Islet of Langerhans (tissue), 1 donor: ENCODE results near the gene PABPN1L.

Experiments used
- FAIRE-seq: peaks from one replicate; lab custom pipeline; 2011; peaks lifted over from hg19 to GRCh38; lab: Jason Lieb, UNC

Gene PABPN1L

DNA sequence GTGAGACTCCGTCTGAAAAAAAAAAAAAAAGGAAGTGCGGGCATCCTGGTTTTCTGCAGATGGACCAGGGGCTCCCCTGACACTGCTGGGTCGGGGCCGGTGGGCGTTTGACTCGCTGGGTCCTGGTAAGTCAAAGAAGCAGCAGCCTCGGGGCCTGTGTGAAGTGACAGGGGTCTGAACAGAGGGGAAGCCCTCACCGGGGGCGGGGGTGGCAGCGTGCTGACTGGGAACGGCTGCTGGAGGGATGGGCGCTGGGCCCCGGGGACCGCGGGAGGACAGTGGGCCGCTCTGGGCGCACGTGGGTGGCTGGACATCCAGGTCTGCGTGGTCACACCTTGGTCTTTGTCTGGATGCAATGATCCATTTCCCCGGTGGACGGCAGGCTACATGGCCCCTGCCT is 17.9 kb downstream of the PABPN1L start:
- no peak for FAIRE-seq

DNA sequence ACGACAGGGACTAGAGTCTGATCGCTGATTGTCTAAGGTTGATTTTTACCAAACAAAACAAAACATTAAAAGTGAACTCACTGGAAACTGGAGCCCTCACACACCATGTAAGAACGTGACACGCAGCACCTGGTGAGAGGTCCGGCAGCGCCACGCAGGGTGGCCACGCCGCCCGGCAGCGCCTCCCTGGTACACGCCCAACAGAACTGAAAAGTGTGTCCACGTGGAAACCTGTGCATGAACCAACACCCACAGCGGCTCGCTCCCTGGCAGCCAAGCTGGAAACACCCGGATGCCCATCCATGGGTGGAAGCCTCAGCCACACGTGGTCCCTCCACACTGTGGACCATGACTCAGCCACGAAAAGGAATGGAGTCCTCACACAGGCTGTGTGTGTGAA is 18.8 kb downstream of the PABPN1L start:
- no peak for FAIRE-seq

DNA sequence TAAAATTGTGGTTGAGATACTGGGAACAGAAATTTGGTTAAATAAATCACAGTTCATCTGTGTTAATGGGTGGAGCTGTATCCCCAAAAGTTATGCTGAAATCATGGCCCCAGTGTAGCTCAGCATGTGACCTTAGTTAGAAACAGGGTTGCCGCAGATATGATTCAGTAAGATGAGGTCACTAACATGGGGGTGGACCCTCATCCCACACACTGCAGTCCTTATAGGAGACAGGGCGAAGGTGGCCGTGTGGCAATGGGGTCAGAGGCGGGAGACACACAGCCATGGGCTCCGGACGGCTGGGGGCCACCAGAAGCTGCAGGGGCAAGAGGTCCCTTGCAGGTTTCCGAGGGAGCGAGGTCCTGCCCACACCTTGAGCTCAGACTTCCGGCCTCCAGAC is 20.4 kb downstream of the PABPN1L start:
- no peak for FAIRE-seq

DNA sequence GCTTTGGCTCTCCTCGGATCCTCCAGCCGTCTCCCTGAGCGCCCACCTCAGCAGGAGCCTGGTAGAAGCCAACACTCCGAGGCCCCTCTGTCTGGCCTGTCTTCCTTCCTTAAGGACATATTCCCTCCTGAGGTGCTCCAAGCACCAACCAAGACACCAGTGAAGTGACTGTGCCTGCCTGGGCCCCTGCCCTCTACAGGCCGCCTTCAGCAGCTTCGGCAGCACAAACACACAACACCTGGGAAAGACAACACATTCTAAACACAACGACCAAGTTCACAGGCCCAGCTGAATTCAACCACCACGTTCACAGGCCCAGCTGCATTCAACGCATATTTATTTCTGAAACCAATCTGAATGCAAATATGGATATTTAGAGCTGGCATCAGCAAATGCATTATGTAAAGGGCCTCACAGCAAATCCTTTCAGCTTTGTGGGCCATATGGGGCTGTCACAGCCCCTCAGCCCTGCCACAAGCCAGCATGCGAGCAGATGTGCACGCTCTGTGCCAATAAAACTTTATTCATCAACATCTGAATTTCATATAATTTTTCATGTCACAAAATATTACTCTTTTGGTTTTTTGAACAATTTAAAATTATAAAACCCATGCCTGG is 21.9 kb downstream of the PABPN1L start:
- no peak for FAIRE-seq

DNA sequence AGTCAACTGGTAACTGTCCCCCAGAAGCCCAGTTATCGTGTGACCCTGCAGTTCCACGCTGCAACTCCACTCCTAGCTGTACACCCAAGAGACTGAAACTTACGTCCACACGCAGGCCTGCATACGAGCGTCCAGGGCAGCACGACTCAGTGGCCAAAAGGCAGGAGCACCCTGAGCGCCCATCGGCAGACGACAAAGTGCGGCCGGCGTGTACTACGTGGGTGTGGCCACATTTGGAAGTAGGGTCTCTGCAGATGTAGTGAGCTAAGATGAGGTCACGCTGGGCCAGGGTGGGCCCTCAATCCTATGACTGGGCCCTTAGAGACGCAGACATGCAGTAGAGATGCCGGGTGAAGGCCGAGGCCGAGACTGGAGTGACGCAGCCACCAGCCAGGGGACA is 23.2 kb downstream of the PABPN1L start:
- FAIRE-seq, result no peak

DNA sequence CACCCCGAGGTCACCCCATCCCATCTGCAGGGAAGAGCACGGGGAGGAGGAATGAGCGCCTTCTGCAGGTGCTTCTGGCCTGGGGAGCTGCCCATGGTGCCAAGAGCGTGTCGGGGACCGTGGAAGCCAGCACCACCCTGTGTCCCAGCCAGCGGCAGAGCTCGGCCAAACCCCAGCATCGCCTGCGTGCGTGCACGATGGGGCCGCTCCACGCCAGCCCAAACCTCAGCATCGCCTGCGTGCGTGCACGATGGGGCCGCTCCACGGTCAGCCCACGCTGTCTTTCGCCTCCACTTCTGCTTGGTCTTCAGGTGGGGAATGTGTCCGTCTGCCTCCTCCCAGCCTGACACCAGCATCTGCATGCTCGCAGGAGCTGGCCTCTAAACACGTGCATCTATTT is 23.7 kb downstream of the PABPN1L start:
- FAIRE-seq, result no peak

DNA sequence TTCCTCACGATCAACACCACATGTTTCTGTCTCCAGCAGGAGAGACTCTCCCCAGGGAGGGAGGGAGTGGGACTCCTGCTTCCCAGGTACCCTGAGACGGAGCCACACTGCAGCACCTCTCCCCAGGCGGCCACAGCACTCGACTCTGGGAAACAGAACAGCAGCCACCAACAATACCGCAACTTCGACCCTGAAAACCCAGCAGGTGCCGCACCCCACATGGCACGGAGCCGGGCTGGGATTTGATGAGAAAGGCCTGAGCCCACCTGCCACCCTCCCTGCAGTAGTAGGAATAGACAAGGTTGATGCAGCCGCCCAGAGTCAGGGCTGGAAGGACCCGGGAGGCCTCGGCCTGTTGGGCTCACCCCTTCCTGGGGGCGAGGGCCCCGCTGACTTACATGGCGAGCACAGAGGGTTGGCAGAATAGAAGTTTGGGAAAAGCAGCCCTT is 24.1 kb downstream of the PABPN1L start:
- FAIRE-seq, result no peak

DNA sequence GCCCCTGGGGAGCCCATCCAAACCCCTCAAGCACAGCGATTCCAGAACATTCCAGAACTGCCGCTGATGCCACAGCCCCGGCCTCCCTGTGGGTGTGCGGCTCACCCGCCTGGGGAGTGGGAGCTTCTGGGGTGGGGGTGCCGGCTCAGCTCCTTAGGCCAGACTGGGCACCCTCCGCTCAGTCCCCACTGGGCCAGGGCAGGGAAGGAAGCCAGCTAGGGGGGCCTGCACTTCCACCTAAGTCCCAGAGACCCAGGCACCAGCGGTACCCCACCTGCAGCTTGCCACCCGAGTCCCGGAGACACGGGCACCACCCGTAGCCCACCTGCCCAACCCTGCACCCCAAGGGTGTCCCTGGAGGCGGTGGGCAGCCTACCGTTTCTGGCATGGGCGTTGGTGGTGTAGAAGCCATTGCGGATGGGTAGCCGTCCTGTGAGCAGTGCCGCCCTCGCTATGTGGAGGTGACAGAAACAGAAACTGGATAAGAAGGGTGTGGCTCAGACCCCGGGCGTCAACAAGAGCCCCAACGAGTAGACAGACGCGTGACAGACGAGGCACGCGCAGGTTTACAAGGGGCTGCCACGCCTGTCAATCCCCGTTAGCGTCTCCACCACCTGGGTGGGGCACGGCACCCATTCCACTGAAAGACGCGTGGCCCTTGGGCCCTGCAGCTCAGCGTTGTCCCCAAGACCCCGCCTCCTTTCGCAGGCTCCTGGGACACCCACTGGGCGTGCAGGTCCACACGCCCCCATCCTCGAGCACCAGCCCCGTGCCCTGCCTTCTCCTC is 24.7 kb downstream of the PABPN1L start:
- no peak for FAIRE-seq

DNA sequence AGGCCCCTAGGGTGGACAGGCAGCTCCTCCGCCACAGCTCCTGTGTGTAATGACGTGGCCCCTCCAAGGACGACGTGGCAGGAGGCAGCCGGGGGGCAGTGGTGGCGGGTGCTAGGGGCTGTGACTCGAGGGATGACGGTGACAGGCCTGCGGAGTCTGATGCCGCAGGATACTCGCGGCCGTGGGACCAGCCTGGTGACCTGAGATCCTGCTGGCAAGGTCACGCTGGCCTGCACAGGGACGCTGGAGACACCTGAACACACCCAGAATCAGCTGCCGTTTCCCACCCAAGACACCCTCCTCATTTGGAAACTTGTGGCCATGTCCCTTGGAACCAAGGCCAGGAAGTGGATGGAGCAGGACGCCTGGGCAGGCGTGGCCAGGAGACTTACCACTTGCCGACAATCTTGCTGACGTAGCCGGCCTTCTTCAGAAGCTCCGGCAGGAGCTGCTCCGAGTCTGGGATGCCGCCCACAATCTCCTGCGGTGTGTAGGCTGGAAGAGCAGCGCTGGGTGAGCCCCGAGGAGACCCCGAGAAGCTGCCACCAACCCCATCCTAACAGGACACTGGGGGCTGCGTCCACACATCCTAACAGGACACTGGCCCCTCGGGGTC is 25.8 kb downstream of the PABPN1L start:
- FAIRE-seq, result no peak

DNA sequence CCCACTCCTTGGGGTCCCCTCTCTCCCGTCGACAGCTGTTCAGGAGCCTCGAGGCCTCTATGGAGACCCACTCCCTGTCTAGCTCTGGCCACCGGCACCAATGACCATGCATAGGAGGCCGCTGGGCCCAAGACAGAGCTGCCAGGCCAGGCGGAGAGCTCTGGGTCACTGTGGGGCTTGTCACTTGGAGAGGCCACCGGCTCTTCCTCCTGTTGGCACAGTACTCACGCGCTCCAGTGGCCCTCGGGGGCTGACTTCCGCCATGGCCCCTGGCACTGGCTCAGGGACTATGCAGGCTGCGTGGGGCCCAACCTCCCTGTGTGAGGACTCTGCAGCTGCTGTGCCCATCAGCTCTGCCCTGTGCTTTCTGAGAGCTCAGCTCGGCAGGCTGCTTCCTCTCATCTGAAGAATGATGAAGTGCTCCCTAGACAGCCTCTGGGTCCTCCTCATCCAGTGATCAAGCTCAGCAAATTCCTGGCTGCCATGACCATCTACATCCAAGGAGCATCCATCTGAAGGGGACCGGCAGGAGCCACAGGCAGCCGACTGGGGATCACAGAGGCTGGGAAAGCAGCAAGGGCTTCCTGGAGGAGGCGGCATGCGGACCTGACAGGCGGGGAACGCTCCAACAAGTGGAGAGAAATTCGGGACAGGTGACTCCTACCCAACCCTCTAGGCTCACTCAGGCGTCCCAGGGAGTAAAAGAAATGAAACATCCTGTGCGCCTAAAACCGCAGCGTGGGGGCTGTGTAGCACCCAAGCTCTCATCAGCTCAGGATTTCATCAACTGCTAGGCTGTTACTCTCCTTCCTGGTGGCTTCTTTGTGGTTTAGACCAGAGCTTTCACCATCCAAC is 26.5 kb downstream of the PABPN1L start:
- FAIRE-seq, result no peak

DNA sequence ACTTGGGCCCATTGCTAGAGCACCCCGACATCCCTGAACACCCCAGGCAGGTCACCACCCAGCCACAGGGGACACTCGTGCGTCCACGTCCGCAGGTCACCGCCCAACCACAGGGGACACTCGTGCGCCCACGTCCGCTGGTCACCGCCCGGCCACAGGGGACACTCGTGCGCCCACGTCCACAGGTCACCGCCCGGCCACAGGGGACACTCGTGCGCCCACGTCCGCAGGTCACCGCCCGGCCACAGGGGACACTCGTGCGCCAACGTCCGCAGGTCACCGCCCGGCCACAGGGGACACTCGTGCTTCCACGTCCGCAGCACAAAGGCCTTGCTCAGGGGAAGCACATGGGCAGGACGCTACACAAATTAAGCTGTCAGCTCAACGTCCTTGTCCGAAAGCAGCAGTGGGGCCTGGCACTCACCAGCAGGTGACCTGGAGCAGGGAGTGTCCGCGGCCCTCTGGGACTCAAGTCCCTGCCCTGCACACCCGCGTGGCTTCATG is 27.4 kb downstream of the PABPN1L start:
- no peak for FAIRE-seq

DNA sequence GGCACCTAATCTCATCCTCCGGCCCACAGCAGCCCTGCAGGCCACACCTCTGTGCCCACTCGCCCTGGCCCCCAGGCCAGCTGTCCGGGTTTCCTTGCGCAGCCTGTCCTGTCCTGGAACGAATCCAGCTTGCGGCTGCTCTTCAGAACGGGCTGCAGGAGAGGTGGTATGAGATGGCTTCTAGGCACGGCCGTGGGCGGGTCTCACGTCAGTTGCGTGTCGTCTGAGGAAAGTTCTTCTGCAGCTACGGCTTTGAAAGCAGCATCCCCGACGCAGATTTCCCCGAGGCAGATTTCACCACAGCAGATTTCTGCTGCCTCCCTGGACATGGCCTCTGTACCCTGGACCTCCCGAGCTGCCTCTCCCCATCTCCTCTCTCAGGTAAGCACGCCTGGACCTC is 27.9 kb downstream of the PABPN1L start:
- no peak for FAIRE-seq

DNA sequence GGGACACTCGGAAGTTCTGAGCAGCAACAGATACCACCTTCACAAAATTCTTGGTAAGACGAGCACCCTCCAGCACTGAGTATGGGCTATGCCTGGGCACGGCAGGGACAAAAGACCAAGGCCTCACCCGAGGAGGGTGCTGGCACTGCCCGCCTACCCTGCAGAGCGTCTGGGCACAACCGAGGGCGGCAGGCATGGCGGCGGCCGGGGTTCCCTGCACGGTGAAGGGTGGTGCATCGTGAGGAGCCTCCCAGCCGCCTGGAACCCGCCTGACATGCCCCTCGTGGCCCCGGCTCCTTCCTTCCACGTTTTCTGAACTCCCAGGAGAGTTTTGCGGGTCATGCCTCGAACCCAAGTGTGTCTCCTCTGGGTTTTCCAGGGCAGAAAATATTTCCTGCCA is 28.7 kb downstream of the PABPN1L start:
- no peak for FAIRE-seq

DNA sequence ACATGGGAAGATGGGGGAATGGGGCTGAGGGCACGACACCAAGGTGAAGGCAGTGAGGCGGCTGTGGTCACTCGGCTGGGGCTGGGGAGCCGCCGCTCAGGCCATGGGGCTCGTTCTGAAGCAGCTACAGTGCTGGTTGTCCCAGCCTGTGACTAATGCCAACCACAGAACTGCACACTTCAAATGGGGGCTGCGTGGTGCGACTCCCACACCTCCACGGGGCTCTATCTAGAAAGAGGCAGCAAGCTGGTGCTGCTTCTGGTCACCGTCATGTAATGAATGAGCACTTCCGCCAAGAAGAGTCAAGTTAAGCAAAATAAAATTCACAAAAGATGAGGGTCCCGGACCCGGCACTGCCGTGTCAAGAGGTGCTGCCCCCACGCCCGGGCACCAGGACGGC is 29.7 kb downstream of the PABPN1L start:
- no peak for FAIRE-seq

DNA sequence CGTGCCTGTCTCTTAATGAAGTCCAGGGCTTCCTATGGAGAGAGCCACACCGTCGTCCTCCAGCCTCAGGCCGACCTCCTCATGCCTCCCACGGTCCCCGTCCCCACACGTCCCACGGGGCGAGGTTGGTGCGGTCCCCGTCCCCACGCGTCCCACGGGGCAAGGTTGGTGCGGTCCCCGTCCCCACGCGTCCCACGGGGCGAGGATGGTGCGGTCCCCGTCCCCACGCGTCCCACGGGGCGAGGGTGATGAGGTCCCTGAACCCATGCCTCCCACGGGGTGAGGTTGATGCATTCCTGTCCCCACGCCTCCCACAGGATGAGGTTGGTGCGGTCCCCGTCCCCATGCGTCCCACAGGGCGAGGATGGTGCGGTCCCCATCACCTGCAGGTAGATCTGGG is 30.6 kb downstream of the PABPN1L start:
- FAIRE-seq, result no peak

DNA sequence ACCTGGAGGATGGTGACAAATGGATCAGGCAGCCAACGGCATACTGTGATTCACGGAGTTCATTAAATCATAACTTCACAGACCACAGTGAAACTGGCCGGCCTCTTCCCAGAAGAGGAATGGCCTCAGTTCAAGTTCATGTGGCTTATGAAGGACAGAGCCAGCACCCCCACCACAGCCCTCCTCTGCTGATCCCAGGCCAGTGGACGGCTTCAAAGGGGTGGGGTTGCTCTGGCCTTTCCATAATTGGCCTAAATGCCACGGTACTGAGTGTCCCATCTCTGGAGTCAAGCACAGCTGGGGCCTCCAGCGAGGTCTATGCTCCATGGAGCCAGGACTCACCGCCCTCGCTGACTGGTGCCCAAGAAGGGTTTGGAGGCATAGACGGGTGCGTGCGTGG is 31.1 kb downstream of the PABPN1L start:
- FAIRE-seq, result no peak

DNA sequence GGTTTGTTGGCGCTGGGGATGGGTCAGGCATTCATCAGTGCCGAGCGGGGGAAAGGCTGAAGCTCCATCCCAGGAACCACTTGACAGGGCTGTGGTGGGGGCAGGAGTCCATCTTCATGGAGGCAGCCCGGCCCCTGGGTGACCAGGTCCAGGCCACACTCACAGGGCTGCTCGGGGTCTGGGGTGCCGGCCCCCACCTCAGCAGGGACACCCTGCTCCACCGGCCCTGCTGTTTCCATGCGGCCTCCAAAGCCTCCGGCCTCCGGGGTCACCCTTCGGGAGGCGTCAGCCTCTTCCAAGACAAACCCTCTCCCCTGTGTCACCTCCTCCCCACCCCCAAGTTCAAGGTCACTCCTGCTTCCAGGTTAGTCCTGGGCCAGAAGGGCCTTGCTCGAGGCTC is 31.8 kb downstream of the PABPN1L start:
- FAIRE-seq, result no peak

DNA sequence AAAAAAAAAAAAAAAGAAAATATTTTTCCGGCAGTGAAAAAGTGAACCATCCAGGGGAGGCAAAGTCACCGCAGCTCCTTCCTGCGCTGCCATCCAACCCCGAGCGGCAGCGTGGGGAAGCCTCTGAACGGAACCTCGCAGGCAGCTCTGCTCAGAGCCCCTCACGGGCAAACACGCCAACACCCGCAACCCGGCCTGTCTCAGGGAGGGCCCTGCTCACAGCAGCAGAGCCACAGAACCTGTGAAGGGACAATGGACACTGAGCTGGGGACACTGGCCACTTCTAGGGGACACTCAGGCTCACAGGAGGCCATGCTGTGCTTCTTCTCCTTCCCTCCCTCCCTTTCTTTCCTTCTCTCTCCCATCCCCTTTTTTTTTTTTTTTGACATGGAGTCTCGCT is 33.4 kb downstream of the PABPN1L start:
- FAIRE-seq, result no peak

DNA sequence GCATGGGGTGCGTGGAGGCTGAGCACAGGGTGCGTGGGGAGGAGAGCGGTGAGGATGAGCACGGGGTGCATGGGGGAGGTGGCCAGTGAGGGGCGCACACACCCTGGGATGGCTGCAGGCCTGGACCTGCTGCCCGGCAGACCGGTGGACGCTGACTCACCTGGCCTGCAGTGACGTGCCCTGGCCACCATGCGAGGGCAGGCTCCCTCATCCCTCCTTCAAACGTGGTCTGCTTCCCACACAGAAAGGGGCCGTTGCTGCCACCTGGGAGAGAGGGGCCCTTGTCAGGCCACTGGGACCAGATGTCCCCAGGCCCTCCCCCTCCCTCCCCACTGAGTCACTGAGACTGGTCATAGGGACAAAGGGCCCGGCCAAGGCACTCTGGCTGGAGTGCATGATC is 34.6 kb downstream of the PABPN1L start:
- no peak for FAIRE-seq

DNA sequence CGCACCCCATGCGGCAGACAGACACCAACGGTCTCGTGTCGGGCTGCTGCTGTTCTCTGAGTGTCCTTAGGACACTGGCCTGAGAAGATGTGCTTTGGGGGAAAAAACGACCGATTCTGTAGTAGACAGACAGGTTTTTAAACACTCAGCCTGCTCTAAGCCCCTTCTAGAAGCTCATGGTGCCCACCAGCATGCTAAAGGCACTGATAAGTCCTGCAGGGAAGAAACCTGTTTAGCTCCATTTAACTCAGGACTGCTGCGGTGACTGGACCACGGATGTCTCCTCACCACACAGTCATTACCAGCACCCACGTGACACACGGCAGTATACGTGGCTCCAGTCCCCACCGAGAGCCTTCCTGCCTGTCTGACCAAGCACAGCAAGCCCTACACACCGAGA is 35.7 kb downstream of the PABPN1L start:
- no peak for FAIRE-seq

DNA sequence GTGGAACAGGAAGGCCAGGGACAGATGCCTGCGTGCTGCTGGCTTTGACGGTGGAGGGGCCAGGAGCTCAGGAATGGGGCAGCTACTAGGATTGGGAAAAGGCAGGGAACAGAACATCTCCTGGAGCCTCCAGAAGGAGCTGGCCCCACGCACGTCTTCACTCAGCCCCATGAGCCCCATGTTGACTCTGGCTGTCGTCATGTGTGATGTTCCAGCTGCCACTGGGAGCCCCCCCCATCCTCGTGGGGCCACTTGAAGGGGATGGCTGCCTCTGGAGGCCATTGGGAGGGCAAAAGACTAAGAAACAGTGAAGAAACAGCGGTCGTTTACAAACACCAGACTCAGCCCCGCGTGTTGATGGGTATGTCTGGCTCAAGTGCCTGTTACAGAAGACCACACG is 36.2 kb downstream of the PABPN1L start:
- no peak for FAIRE-seq

DNA sequence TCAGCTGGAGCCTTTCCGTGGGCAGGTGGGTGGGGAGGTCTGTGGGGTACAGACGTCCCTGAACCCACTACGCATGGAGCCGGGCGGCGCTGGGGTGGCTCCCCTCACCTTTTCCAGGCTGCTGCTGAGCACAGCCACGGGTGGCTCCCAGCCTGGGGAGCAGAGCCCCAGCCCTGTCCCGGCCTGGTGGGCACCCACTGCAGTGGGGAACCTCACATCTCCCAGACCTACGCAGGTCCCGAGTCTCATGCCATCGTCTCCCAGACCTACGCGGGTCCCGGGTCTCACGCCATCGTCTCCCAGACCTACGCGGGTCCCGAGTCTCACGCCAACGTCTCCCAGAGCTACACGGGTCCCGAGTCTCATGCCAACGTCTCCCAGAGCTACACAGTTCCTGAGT is 37.7 kb downstream of the PABPN1L start:
- FAIRE-seq, result no peak

DNA sequence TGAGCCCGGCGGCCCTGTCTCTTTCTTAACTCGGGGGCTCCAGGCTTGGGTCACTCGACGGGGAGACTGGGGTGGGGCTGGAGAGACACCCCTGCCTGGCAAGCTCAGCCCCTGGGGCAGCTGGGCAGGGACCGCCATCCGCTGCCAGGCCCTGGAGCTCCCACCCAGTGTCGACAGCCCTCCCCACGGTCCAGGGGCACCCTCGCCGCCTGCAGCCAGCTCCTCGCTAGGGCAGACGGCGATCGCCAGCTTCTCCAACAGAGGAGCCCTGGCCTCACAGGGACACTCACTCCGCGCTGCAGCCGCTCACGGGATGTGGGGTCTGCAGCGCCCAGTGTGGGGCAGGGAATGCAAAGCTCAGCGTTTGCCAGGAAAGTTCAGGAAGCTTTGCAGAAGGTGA is 38.7 kb downstream of the PABPN1L start:
- FAIRE-seq, result no peak
